Activated B cell treated with CpG ODN at 0.5 μM for 24 hours (primary cell): ENCODE results near the gene OPN1MW. TPM values are rescaled to one million over a fixed set of nuclear protein-coding genes. Genes with fewer than 3 reads are reported as not detected.
A peak's percentile ranks its signal among the peaks of the same experiment; 100 is the strongest.
"Not testable (repeated sequence)": the region's sequence is repeated elsewhere in the genome, so short reads cannot be mapped to it uniquely, and the experiment has no call there.

ENCODE experiments used
- ATAC-seq: fragments of 200-7000 bp; cut with Tn5 transposase; one replicate; pipeline ENCODE4 v1.10.0; 2021; ENCODE audit warnings: low read depth, mild to moderate bottlenecking, moderate library complexity
- CTCF ChIA-PET: fragments of 350-600 bp; sonication (Branson Sonifier 250); formaldehyde crosslinking; loops from one replicate; lab custom pipeline; 2021; ENCODE audit warnings: antibody characterized with exemption; lab: Charles Lee
- POLR2A ChIA-PET: fragments of 350-600 bp; sonication (Branson Sonifier 250); formaldehyde crosslinking; loops from one replicate; lab custom pipeline; 2021; ENCODE audit warnings: antibody characterized with exemption; lab: Charles Lee
- DNase-seq: peaks from one replicate; pipeline ENCODE4 v3.0.0; 2022
- H3K27ac Mint-ChIP-seq: one replicate; pipeline ENCODE4 v1.8.0; 2020; ENCODE audit warnings: mixed read lengths
- H3K27me3 Mint-ChIP-seq: one replicate; pipeline ENCODE4 v1.8.0; 2021; ENCODE audit warnings: mixed read lengths
- H3K36me3 Mint-ChIP-seq: one replicate; pipeline ENCODE4 v1.8.0; 2021; ENCODE audit warnings: low read depth, mixed read lengths
- H3K4me1 Mint-ChIP-seq: one replicate; pipeline ENCODE4 v1.8.0; 2021; ENCODE audit warnings: mixed read lengths
- H3K4me3 Mint-ChIP-seq: one replicate; pipeline ENCODE4 v1.8.0; 2020; ENCODE audit warnings: mild to moderate bottlenecking, mixed read lengths
- H3K9me3 Mint-ChIP-seq: one replicate; pipeline ENCODE4 v1.8.0; 2020; ENCODE audit warnings: mixed read lengths
- intact Hi-C: fragments of 100-400 bp; cut with micrococcal nuclease; formaldehyde crosslinking; loops from one replicate; pipeline ENCODE4 v1.15.1; 2024
- total RNA-seq: library from RNA; stranded (reverse); gene quantifications from 2 replicates; pipeline ENCODE4 v1.2.3, GENCODE V29; 2022

The OPN1MW gene
- total RNA-seq, 1 donor from 2014 or later = not detected

- H3K4me1 Mint-ChIP-seq, intact Hi-C loops, H3K4me3 Mint-ChIP-seq, H3K27me3 Mint-ChIP-seq, H3K36me3 Mint-ChIP-seq, CTCF ChIA-PET, H3K9me3 Mint-ChIP-seq, DNase-seq, H3K27ac Mint-ChIP-seq, POLR2A ChIA-PET: not testable (repeated sequence)
- peak; percentile 95 for ATAC-seq
Measured at GRCh38 chrX:154172535-154172943, 9.9 kb upstream of the OPN1MW start.

DNA sequence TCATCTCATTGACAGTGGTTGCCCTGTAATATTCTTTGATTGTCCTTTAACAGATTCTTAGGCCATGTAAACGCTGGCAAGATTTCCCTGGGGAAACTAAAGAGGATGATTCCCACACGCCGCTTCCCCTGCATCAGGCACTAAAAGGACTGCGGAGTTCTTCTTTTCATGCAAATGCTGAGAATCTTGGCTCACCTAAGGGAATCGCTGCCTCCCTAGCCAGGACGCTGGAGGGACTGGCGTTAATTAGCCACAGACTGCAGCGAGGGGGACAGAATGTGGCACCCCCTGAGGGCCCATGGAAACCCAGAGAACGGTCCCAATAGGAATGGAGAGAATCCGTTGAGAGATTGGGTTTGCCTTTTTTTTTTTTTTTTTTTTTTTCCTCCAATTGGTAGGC is 8.0 kb upstream of the OPN1MW start:
- CTCF ChIA-PET, H3K27ac Mint-ChIP-seq, intact Hi-C loops, H3K4me1 Mint-ChIP-seq, H3K36me3 Mint-ChIP-seq, H3K27me3 Mint-ChIP-seq, DNase-seq, H3K4me3 Mint-ChIP-seq, H3K9me3 Mint-ChIP-seq, ATAC-seq, POLR2A ChIA-PET: not testable (repeated sequence)

DNA sequence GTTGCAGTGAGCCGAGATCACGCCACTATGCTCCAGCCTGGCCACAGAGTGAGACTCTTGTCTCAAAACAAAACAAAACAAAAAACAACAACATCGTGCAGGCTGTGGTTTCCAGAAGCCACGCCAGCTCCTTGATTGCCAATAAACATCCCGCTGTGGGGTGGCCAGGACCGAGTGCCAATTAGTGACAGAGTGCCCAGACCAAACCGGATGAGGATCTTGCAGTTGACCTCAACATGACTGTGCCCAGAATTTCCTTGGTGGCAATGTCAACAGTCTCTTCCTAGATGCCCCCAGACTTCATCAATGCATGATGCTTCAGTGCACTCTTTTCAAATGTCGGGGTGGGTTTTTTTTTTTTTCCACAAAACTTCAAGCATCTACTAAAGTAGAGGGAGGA is 1.4 kb downstream of the OPN1MW start:
- H3K4me1 Mint-ChIP-seq, H3K27me3 Mint-ChIP-seq, H3K9me3 Mint-ChIP-seq, H3K4me3 Mint-ChIP-seq, CTCF ChIA-PET, POLR2A ChIA-PET, H3K27ac Mint-ChIP-seq, ATAC-seq, intact Hi-C loops, H3K36me3 Mint-ChIP-seq, DNase-seq: not testable (repeated sequence)

- H3K9me3 Mint-ChIP-seq, intact Hi-C loops, H3K4me1 Mint-ChIP-seq, H3K36me3 Mint-ChIP-seq, H3K27me3 Mint-ChIP-seq, POLR2A ChIA-PET, CTCF ChIA-PET, DNase-seq, ATAC-seq, H3K4me3 Mint-ChIP-seq, H3K27ac Mint-ChIP-seq: not testable (repeated sequence)
Measured at GRCh38 chrX:154192846-154193245, 10.4 kb downstream of the OPN1MW start.

- H3K4me3 Mint-ChIP-seq, H3K4me1 Mint-ChIP-seq, H3K27me3 Mint-ChIP-seq, intact Hi-C loops, H3K36me3 Mint-ChIP-seq, H3K9me3 Mint-ChIP-seq, DNase-seq, CTCF ChIA-PET, ATAC-seq, H3K27ac Mint-ChIP-seq, POLR2A ChIA-PET: not testable (repeated sequence)
Measured at GRCh38 chrX:154194316-154194715, 11.9 kb downstream of the OPN1MW start.

DNA sequence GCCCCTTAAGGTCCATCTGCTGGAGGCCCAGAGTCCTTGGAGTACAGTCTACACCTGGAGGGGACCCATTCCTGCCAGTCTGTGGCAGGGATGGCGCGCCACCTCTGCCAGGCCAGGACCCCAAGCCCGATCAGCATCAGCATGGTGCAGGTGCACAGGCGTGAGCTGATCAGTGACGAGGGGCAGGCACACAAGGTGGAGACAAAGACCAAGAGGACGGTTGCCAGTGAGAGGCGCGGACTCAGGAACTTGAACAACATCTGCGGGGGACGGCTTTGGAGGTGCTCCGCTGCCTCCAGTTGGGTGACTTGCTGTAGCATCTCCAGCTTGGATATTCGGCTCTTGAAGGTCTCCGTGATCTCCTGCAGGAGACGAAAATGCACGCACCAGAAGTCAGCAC is 14.1 kb downstream of the OPN1MW start:
- intact Hi-C loops, H3K9me3 Mint-ChIP-seq, H3K36me3 Mint-ChIP-seq, POLR2A ChIA-PET, H3K27me3 Mint-ChIP-seq, CTCF ChIA-PET, H3K4me3 Mint-ChIP-seq, DNase-seq, ATAC-seq, H3K4me1 Mint-ChIP-seq, H3K27ac Mint-ChIP-seq: not testable (repeated sequence)

- H3K9me3 Mint-ChIP-seq, H3K36me3 Mint-ChIP-seq, CTCF ChIA-PET, H3K4me1 Mint-ChIP-seq, DNase-seq, H3K27me3 Mint-ChIP-seq, H3K4me3 Mint-ChIP-seq, intact Hi-C loops, H3K27ac Mint-ChIP-seq: not testable (repeated sequence)
- peak; percentile 89 for ATAC-seq
- POLR2A ChIA-PET = interaction anchor here (0.6 kb wide), 1 partner anchor 170 kb away, joined by 4 read pairs; no protein-coding TSS in a partner anchor
Measured at GRCh38 chrX:154209670-154210418, 27.4 kb downstream of the OPN1MW start.

- CTCF ChIA-PET, H3K4me3 Mint-ChIP-seq, DNase-seq, ATAC-seq, H3K27me3 Mint-ChIP-seq, H3K27ac Mint-ChIP-seq, POLR2A ChIA-PET, H3K36me3 Mint-ChIP-seq, H3K9me3 Mint-ChIP-seq, H3K4me1 Mint-ChIP-seq, intact Hi-C loops: not testable (repeated sequence)
Measured at GRCh38 chrX:154211057-154211456, 28.7 kb downstream of the OPN1MW start.

DNA sequence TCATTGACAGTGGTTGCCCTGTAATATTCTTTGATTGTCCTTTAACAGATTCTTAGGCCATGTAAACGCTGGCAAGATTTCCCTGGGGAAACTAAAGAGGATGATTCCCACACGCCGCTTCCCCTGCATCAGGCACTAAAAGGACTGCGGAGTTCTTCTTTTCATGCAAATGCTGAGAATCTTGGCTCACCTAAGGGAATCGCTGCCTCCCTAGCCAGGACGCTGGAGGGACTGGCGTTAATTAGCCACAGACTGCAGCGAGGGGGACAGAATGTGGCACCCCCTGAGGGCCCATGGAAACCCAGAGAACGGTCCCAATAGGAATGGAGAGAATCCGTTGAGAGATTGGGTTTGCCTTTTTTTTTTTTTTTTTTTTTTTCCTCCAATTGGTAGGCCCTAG is 29.1 kb downstream of the OPN1MW start:
- ATAC-seq, POLR2A ChIA-PET, DNase-seq, H3K9me3 Mint-ChIP-seq, H3K27ac Mint-ChIP-seq, intact Hi-C loops, H3K4me1 Mint-ChIP-seq, CTCF ChIA-PET, H3K36me3 Mint-ChIP-seq, H3K27me3 Mint-ChIP-seq, H3K4me3 Mint-ChIP-seq: not testable (repeated sequence)

GRCh38 chrX:154219456-154219855 is 37.1 kb downstream of the OPN1MW start, which contains the start of gene OPN1MW2:
OPN1MW2 (plus strand) TSS chrX:154219756; CDS start chrX:154219816, 60 bp downstream.
- DNase-seq, H3K36me3 Mint-ChIP-seq, CTCF ChIA-PET, H3K9me3 Mint-ChIP-seq, ATAC-seq, POLR2A ChIA-PET, H3K27ac Mint-ChIP-seq, H3K4me3 Mint-ChIP-seq, H3K4me1 Mint-ChIP-seq, intact Hi-C loops, H3K27me3 Mint-ChIP-seq: not testable (repeated sequence)

DNA sequence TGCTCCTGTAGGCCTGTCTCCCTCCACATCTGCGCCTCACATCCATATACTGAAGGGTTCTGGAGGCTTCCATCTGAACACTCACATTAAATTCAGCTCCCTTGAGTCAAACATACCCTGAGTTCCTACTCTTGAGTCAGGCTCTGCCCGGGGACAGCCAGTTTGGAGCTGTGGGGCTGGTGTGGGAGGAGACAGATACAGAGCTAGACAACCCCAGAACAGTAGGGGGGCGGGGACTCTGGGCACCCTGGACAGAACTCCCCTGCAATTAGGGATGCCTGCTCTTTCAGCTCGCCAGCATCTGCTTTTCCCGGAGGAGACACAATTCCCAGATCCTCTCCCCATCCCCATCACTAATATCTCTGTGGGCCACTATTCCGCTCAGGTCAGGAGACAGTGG is 42.9 kb downstream of the OPN1MW start:
- CTCF ChIA-PET, DNase-seq, ATAC-seq, POLR2A ChIA-PET, H3K36me3 Mint-ChIP-seq, intact Hi-C loops, H3K27ac Mint-ChIP-seq, H3K4me3 Mint-ChIP-seq, H3K4me1 Mint-ChIP-seq, H3K9me3 Mint-ChIP-seq, H3K27me3 Mint-ChIP-seq: not testable (repeated sequence)

GRCh38 chrX:154226706-154227105 is 44.3 kb downstream of the OPN1MW start:
- CTCF ChIA-PET, intact Hi-C loops, DNase-seq, H3K27ac Mint-ChIP-seq, H3K9me3 Mint-ChIP-seq, ATAC-seq, H3K27me3 Mint-ChIP-seq, H3K4me1 Mint-ChIP-seq, H3K36me3 Mint-ChIP-seq, POLR2A ChIA-PET, H3K4me3 Mint-ChIP-seq: not testable (repeated sequence)
